ENCODE measurements around the gene FOXP1. TPM values are rescaled to one million over a fixed set of nuclear protein-coding genes. Genes with fewer than 3 reads are reported as not detected.

The FOXP1 gene
- total and polyA plus RNA-seq, 2 of the 8 experiments (the other 6 are each of a cell fraction or from before 2014, with no cell fraction given) = 13.9 to 25.4 TPM

DNA sequence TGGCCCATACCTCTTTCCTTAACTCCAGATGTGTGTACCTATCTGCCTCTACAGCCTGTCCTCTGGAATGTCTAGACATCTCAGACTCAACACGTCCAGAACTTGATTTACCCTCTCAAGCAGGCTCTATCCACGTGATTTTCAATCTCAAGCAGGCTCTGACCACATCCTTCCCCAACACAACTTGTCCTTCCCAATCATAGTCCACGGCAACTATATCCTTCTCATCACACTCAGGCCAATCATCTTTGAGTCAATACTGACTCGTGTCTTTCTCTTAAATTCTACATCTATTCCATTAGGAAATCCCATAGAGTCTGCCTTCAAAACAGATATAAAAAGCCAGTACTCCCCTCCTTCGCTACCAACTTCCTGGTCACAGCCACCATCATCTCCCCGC lies 70.4 kb downstream of the FOXP1 start (continued):
- no peak for TF ChIP-seq YY1 (IDR thresholded peaks at IDR 0.05; ENCODE audit: low read depth, low read length)

All from H1 (cell line).